ENCODE data around the gene WDFY4. TPM values are rescaled to one million over a fixed set of nuclear protein-coding genes. Genes with fewer than 3 reads are reported as not detected.

The WDFY4 gene
- total and polyA plus RNA-seq, 7 donors = 0.23 to 1.3 (median 0.69) TPM

DNA sequence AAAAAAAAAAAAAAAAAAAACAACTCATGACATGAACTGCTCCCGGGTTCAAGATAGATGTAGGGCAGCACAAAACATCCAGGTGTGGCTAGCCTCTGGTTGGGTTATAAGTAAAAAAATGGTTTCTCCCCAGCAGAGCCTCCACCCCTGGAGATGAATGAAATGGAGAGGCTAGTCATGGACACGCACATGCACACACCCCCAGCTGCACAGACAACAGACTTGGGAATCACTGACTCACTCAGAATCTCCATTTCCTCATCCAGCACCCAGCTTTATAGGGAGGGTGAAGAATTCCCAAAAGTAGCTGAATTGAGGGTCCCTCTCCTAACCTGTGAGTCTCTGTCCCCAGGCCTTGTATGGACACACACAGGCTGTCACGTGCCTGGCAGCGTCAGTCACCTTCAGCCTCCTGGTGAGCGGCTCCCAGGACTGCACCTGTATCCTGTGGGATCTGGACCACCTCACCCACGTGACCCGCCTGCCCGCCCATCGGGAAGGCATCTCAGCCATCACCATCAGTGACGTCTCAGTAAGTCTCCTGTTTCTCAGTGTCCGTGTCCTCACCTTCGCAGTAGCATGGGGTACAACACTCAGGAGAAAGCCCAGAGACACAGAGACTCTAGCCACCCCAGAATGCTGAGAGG is 290.0 kb downstream of the WDFY4 start:
- DNase-seq = no peak
- H3K4me1 ChIP-seq = no peaks in the 10 kb centered on the region
- TF ChIP-seq, protein P1, sequence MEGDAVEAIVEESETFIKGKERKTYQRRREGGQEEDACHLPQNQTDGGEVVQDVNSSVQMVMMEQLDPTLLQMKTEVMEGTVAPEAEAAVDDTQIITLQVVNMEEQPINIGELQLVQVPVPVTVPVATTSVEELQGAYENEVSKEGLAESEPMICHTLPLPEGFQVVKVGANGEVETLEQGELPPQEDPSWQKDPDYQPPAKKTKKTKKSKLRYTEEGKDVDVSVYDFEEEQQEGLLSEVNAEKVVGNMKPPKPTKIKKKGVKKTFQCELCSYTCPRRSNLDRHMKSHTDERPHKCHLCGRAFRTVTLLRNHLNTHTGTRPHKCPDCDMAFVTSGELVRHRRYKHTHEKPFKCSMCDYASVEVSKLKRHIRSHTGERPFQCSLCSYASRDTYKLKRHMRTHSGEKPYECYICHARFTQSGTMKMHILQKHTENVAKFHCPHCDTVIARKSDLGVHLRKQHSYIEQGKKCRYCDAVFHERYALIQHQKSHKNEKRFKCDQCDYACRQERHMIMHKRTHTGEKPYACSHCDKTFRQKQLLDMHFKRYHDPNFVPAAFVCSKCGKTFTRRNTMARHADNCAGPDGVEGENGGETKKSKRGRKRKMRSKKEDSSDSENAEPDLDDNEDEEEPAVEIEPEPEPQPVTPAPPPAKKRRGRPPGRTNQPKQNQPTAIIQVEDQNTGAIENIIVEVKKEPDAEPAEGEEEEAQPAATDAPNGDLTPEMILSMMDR (IDR thresholded peaks at IDR 0.05) = no peak
- no peak overlapping the region for H3K4me3 ChIP-seq
- H3K27ac ChIP-seq = no peak overlapping the region
- no peaks in the 10 kb centered on the region for H3K9me3 ChIP-seq
- ATAC-seq = no peak
- WGBS, 3 donors = 91 to 92% (median 91%) methylated on average over 12 of the region's 12 CpGs
- H3K36me3 ChIP-seq (ENCODE audit: insufficient read depth in 1 of 2, low read depth in 1 of 2) = no peaks in the 10 kb centered on the region
- no peaks in the 10 kb centered on the region for H3K27me3 ChIP-seq (ENCODE audit: insufficient read depth in 3 of 3, low read length in 2 of 3)
- intact Hi-C loops (cut with DNase I) = loop anchor here in 1 of 2 donors (5.0 kb wide), 1 partner anchor 548 kb away; no protein-coding TSS in a partner anchor

DNA sequence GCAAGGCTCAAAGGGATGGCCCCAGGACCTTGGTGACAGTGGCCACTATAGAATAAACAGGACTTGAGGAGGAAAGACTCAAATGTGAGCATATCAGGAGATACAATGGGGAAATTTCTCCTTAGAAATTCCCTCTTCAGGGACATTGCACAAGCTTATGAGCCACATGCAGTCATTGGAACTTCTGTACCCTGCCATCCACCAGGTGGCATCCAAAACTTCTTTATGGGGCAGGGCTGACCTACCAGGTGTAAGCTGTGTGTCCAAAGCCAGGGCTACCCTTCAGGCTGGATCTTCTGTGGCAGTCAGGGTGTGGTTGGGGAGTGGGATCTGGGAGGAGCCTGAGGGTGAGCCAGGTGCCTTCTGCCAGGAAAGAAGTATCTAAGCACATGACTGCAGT is 291.5 kb downstream of the WDFY4 start:
- no peaks in the 10 kb centered on the region for H3K36me3 ChIP-seq (ENCODE audit: insufficient read depth in 1 of 2, low read depth in 1 of 2)
- TF ChIP-seq, protein P1 (IDR thresholded peaks at IDR 0.05) = peak; percentile 22
- no peaks in the 10 kb centered on the region for H3K9me3 ChIP-seq
- H3K27ac ChIP-seq = no peak overlapping the region
- H3K27me3 ChIP-seq (ENCODE audit: insufficient read depth in 3 of 3, low read length in 2 of 3) = no peaks in the 10 kb centered on the region
- ATAC-seq (peak in 2 of 4 donors; percentile 35 to 39), DNase-seq (no peak)
- H3K4me1 ChIP-seq = no peaks in the 10 kb centered on the region
- no peak overlapping the region for H3K4me3 ChIP-seq
- intact Hi-C loops (cut with DNase I) = loop anchor here in 1 of 2 donors (5.0 kb wide), 1 partner anchor 546 kb away; no protein-coding TSS in a partner anchor

DNA sequence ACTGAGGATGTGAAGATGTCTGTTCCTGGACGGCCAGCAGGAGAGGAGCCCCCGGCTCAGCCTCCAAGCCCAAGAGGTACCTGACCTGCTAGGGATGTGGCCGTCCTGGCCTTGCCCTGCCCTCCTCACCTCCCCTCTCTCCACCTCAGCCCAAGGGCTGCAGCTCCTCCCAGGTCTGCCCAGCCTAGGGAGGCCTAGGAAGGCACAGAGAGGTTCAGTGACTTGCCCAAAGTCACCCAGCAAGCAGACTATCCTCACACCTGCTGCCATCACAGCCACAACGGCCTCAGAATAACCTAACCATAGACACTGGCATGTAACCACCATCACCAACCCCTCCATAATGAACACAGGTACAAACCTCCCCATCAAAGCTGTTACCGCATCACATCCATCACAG is 293.6 kb downstream of the WDFY4 start:
- intact Hi-C loops (cut with DNase I) = loop anchor here in 1 of 2 donors (5.0 kb wide), 1 partner anchor 544 kb away; no protein-coding TSS in a partner anchor
- ATAC-seq (no peak), DNase-seq (no peak)
- Histone ChIP-seq H3K27ac (no peak overlapping the region), H3K4me3 (no peak overlapping the region), H3K36me3 (ENCODE audit: insufficient read depth in 1 of 2, low read depth in 1 of 2) (no peaks in the 10 kb centered on the region), H3K9me3 (no peaks in the 10 kb centered on the region), H3K27me3 (ENCODE audit: insufficient read depth in 3 of 3, low read length in 2 of 3) (no peaks in the 10 kb centered on the region), H3K4me1 (no peaks in the 10 kb centered on the region)
- TF ChIP-seq, protein P1 (IDR thresholded peaks at IDR 0.05) = no peak
- 81 to 92% (median 90%) methylated on average over 5 of the region's 5 CpGs for WGBS, 3 donors

DNA sequence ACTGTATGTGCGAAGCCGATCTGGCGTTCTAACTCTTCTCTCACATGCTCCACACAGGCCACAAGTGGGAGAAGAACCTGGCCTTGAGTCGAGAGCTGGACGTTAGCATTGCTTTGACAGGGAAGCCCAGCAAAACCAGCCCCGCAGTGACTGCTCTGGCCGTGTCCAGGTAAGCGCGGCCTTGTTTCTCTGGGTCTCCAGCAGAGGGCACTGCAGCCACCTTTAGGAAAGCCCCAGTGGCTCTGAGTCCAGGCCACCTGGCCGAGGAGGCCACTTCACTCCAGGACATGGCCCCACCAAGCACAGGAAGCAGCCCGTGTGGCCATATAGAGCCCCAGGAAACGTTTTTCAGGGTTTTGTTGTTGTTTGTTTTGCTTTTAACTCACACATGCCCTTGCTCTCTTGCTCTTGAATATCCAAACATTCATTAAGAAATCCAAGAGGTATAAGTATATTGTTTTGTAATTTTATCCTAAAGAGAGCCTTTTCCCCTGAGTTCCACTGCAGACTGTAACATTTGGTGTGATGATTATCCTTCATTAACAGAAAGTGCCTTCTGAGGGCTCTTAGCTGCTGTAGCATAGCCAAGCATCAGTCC is 296.7 kb downstream of the WDFY4 start:
- Histone ChIP-seq H3K9me3 (no peaks in the 10 kb centered on the region), H3K27ac (no peak overlapping the region), H3K4me3 (no peak overlapping the region), H3K27me3 (ENCODE audit: insufficient read depth in 3 of 3, low read length in 2 of 3) (no peaks in the 10 kb centered on the region), H3K36me3 (ENCODE audit: insufficient read depth in 1 of 2, low read depth in 1 of 2) (no peaks in the 10 kb centered on the region), H3K4me1 (no peaks in the 10 kb centered on the region)
- TF ChIP-seq, protein P1 (IDR thresholded peaks at IDR 0.05) = peak; percentile 84
- DNase-seq (peak; percentile 64 to 76), ATAC-seq (peak; percentile 89 to 95 (median 90))
- WGBS, 3 donors = 28 to 31% (median 29%) methylated on average over 12 of the region's 12 CpGs
- intact Hi-C loops (cut with DNase I) = loop anchor here (5.0 to 10.0 kb wide), 3 partner anchors 181 to 536 kb away; no protein-coding TSS in a partner anchor
